ENCODE data around the gene SEC24B.
"Not testable (repeated sequence)": the region's sequence is repeated elsewhere in the genome, so short reads cannot be mapped to it uniquely, and the experiment has no call there.

Gene SEC24B

DNA sequence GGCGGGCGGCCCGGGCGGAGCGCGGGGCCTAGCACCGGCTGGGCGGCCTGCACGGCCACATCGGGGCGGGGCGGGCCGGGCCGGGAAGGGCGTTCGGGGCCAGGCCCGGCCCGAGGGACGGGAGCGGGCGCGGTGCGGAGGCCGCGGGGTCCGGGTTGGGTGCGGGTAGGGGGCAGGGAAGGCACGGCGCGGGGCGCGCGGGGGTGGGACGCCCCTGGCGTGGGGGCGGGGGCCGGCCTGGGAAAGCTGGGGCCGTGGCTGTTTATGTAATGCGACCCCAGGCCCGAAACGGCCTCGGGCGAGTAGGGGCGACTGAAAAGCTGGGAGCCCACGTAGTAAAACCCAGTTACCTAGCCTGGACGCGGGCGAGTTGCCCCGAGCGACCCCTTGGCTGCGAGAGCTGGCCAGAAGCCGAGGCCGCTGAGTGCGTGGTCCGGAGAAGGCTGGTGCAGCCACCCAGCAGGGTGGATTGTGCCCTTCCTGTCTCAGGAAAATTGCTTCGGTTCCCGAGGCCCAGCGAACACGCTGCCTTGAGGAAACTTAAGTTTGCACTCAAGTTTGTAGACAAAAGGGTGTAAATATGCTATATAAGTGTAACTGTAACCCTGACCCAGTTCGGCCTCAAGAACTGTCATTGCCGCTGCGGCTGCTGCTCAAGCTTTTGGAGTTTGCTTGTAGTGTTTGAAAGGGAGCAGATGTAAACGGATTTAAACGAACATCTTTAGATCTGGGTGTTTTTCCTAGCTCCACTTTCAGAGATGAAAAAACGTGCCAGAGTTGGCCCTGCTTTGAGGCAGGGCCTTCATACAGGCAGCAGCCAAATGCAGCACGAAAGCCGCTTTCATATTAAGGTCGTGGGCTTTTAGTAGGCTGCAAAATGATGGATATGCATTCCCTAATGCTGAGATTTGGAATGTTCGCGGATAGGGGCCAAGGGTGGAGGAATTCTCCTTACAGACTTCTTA is 674 bp downstream of the SEC24B start:
- DNase-seq = no peak

GRCh38 chr4:109435635-109436034 is 2.0 kb downstream of the SEC24B start:
- no peak for DNase-seq

GRCh38 chr4:109436504-109436903 is 2.9 kb downstream of the SEC24B start:
- peak; percentile 10 for DNase-seq

DNA sequence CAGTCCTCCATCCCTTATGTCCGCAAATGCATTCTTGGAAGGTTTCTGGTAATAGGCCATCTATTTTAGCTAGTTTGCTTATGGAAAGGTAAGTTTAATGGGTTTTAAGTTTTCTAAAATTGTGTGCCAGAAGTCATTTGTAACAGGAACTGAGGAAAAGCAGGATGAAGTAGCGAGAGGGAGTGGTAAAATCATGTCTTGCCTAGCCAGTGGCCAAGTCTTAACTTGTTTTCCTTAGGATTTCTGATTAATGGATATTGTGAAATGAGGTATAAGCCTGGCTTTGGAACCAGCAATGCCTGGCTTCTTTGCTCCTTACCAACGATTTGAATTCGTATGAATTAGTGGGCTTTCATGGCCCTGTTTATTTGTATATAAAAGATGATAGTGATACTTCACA is 7.3 kb downstream of the SEC24B start:
- DNase-seq = no peak

DNA sequence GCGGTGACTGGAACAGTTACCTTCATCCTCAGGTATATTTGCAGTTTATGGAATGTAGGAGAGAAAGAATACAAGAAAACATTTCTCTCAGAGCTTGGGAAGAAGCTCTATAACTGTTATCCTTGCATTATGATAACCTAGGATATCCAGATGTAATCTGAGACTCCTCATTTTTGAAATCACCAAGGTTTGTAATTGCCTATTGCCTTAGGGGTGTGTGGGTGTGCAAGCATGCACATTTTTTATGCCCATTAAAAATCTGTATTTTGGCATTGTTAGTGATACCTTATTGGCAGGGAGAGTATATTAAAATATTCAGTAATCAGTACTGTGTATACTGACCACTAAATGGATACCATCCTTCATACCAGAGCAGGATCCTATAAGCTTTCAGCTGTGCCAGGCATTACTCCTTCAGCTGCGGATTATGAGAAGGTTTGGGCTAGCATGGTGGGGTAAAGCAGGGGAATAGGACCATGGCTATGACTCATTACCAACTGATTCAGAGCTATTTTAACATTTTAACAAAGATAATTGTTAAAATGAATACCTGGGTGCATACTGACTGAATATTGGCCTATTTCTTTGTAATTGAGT is 8.3 kb downstream of the SEC24B start:
- DNase-seq = no peak

DNA sequence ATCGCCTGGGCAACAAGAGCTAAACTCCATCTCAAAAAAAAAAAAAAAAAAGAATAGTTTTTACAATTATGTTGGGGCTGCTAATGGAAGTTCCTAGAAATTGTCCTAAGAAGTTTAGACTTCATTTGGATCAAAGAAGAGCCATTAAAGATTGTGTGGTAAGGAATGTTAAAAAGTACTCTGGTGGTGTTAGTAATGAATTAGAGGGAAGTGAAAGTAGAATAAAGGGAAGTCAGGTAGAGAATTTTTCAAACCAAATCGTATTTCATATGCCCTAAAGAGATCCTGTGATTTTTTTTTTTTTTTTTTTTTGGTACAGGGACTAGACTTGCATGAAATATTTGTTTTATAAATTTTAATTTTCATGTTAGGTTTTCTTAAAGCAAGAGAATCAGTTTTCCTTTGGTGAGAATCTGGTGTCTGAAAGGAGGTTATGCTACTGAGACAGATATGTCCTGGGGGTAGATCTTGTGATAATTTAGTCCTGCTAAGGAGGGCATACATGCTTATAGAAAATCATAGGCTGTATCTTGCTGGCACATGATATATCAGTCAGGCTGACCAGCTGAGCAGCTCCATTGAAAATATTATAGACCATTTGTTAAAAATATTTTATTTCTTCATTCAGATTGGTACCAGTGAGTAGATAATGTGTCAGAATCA is 10.7 kb downstream of the SEC24B start:
- DNase-seq = no peak

- DNase-seq = no peak
These were observed 13.7 kb downstream of the SEC24B start for GRCh38 chr4:109447278-109447677.

- DNase-seq = no peak
These were observed 18.1 kb downstream of the SEC24B start for GRCh38 chr4:109451544-109452273.

DNA sequence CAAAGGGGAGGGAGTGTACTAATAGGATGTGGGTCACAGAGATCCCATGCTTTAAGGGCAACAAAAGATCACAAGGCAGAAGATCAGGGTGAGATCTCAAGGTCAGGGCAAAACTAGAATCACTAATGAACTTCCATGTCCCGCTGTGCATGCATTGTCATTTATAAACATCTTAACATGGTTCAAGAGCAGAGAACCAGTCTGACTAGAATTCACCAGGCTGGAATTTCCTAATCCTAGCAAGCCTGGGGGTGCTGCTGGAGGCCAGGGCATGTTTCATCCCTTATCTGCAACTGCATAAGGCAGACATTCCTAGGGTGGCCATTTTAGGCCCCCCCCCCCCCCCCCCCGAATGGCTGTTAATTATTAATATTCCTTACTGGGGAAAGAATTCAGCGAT is 19.5 kb downstream of the SEC24B start:
- DNase-seq = not testable (repeated sequence)

GRCh38 chr4:109462297-109462696 is 28.7 kb downstream of the SEC24B start:
- no peak for DNase-seq

DNA sequence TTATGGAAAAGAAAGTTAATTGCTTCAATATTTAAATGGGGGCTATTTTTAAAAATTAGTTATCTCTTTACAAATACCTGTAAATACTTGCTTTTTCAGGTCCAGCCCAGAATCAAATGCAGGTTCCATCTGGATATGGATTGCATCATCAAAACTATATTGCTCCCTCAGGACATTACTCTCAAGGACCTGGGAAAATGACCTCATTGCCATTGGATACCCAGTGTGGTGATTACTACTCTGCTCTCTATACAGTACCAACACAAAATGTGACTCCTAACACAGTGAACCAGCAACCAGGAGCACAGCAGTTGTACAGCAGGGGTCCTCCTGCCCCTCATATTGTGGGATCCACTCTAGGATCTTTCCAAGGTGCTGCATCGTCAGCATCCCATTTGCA is 29.2 kb downstream of the SEC24B start:
- no peak for DNase-seq

- DNase-seq = no peak
These were observed 31.5 kb downstream of the SEC24B start for GRCh38 chr4:109465069-109465468.

- no peak for DNase-seq
These were observed 36.3 kb downstream of the SEC24B start for GRCh38 chr4:109469915-109470314.

DNA sequence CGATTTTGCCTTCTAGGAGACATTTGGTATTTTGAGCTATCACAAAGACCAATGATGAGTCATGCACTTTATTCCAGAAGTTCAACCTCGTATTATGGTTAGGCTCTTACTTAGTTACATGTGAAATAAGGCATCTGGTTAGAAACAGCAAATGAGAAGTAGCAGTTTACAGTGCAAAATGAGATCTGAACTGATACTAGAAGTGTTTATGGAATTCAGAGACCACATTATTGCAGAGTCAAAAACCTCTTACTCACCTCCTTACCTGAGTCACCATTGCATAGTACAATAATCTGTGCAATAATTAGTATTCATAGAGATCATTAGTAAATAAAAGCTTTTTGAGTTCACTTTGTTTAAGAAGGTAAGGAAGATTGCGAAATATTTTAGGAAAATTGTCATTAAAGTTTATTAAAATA is 38.7 kb downstream of the SEC24B start:
- peak; percentile 26 for DNase-seq

- no peak for DNase-seq
These were observed 40.2 kb downstream of the SEC24B start for GRCh38 chr4:109473824-109474223.

GRCh38 chr4:109486007-109486406 is 52.4 kb downstream of the SEC24B start:
- DNase-seq = no peak

- DNase-seq = no peak
These were observed 60.9 kb downstream of the SEC24B start for GRCh38 chr4:109494563-109494962.

DNA sequence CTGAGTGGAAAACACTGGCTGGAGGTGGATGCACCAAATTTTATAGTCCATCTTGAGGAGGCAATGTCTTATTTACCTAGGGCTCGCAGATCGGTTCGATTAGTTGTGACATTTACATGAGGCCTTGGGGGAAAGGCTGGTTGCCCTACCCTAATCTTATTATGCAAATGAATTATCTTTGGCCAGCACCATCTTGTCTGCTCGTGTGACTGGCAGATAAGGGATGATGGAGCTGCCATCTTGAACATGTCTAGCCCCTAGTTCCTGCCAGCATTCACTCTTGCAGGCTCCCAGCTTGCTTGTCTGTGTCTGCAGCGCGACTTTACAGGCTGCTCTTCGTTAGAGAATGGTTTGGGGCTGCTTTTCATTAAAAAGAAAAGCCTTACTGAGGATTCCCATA is 61.9 kb downstream of the SEC24B start:
- no peak for DNase-seq

- no peak for DNase-seq
These were observed 63.3 kb downstream of the SEC24B start for GRCh38 chr4:109496875-109497274.

DNA sequence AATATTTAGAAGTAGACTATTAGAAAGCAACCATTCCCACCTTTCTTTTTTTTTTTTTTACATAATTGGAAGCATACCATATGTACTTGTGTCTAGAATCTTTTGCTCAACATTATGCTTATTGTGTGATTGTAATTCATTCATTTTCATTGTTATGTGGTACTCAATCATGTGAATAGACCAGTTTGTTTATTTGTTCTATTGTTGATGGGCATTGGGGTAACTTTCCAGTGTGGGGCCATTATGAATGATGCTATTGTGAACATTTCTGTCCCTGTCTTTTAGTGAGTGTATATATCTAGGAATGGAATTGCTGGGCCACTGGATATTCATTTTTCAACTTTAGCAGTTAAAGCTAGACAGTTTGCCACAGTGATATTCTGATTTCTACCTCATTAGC is 63.9 kb downstream of the SEC24B start:
- DNase-seq = no peak

DNA sequence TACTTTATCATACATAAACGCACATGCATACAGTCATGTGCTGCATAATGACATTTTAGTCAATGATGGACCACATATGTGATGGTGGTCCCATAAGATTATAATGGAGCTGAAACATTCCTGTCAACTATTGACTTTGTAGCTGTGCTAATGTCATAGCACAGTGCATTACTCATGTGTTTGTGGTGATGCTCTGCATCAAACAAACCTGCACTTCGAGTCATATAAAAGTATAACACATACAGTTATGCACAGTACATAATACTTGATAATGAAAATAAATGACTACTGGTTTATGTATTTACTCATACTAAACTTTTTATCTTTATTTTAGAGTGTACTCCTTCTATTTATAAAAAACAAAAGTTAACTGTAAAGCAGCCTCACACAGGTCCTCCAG is 65.9 kb downstream of the SEC24B start:
- DNase-seq = no peak

DNA sequence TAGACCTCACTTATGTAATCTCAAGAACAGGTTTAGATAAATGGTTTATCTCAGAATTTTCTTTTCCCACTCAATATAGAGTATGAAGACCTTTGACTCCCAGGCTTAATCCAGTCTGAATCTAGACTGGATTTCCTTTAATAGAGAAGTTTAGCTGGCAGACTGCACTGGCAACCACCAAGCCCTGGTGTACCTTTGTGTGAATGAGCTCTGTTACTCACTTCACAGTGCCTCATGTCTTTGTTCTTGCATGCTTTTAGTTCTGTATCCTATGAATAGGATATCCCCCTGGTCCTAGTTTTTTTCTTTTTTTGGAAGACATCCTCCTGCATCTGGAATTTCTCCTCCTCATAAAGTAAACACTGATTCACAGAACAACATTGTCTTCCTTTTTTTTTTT is 73.3 kb downstream of the SEC24B start:
- DNase-seq = no peak

GRCh38 chr4:109510687-109511086 is 77.1 kb downstream of the SEC24B start:
- DNase-seq = no peak
